Thyroid gland (tissue), 4 donors: Measurements from ENCODE around the gene RGS19. TPM values are rescaled to one million over a fixed set of nuclear protein-coding genes. Genes with fewer than 3 reads are reported as not detected.

Source experiments
- DNase-seq, 2 donors: peaks; one replicate each; pipeline ENCODE4 v3.0.0-alpha.2; 2019
- H3K27ac ChIP-seq, 3 donors: fragments of 200-600 bp; sonication (generic); 1 replicate in 2 of 3; 2 replicates in 1 of 3; pipeline ENCODE4 v1.5.1; 2016 to 2019; ENCODE audit warnings: mild to moderate bottlenecking in 1 of 3, moderate library complexity in 1 of 3
- H3K27me3 ChIP-seq: fragments of 200-600 bp; sonication (generic); one replicate; pipeline ENCODE4 v1.5.1; 2019
- H3K36me3 ChIP-seq, 2 donors: fragments of 200-600 bp; sonication (generic); one replicate each; pipeline ENCODE4 v1.5.1; 2016 to 2019
- H3K4me1 ChIP-seq, 2 donors: fragments of 200-600 bp; sonication (generic); one replicate each; pipeline ENCODE4 v1.5.1; 2017 to 2019
- H3K4me3 ChIP-seq, 3 donors: fragments of 200-600 bp; sonication (generic); replicated peaks in 1 of 3; 1 replicate in 2 of 3; 2 replicates in 1 of 3; pipeline ENCODE4 v1.5.1; 2016; ENCODE audit warnings: mild to moderate bottlenecking in 1 of 3
- H3K9me3 ChIP-seq: fragments of 200-600 bp; sonication (generic); one replicate; pipeline ENCODE4 v1.5.1; 2017
- WGBS, 2 donors: methylation state at CpG; one replicate each; pipeline ENCODE4 v1.1.5; 2017; 5-methylcytosine and 5-hydroxymethylcytosine counted together
- intact Hi-C: fragments of 100-400 bp; cut with DNase I; formaldehyde crosslinking; loops from one replicate; pipeline ENCODE4 v1.15.1; 2023
- microRNA-seq: library from miRNA; unstranded; fragments of <30 nt; microRNA quantifications from one replicate; pipeline ENCODE4, GENCODE V29; 2016
- small RNA-seq: library from RNA; depleted of rRNA; stranded (forward); fragments of <200 nt; gene quantifications from one replicate; pipeline ENCODE3, GENCODE V24; 2016
- total RNA-seq, 4 donors: library from RNA; depleted of rRNA; stranded (reverse); fragments of >200 nt; gene quantifications; one replicate each; pipeline ENCODE4 v1.2.3, GENCODE V29; 2016
- TF ChIP-seq, protein P1 (sequence below), 6 experiments: fragments of 200-600 bp in 3 of 6; fragments of 450-650 bp in 3 of 6; sonication (generic) in 3 of 6; IDR thresholded peaks; one replicate each; pipeline ENCODE4 v1.5.1; 2016 to 2019; ENCODE audit warnings: antibody characterized with exemption in 6 of 6, mild to moderate bottlenecking in 2 of 6, inconsistent platforms in 1 of 6, moderate library complexity in 1 of 6

Gene RGS19
- total RNA-seq, 4 donors from 2014 or later, result 10.5 to 17.2 (median 13.4) TPM

DNA sequence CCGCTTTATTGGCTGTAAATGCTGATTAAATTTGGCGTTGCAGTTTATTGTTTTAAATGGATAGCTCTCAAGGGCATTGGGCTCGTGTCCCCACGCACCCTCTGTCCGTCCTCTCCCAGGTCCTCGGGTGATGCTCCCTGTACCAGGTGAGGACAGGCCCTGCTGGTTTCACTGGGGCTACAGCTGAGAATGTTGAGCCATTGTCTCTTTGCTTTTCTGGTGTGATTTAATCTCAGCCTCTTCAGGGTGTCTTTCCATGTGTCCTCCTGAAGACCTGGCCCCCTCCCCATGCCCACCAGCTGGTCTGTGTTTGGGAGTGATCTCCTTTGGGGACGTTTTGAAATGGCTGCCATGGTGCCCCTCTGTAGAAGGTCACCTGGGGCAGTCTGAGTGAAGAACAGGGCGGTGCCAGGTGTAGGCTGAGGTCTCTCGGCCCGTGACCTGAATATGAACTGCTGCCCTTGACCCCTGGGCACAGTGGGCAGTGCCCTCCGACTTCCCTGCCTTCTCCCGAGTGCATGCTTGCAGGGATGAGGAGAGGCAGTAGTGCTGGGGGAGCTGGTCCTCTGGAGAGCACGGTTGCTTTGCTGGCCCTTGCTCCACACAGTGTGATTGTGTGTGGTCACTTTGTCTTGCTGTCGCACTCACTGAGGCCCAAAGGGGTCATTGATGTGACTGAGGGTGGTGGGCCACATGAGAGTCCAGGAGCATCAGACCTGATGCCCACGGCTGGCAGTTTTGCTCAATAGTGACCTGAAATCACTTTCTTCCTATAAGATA lies 55.8 kb downstream of the RGS19 start:
- H3K4me3 ChIP-seq, result no peak overlapping the region

More for the DNA sequence above, 55.8 kb downstream of the RGS19 start:
- intact Hi-C loops, result no loop called here
- H3K36me3 ChIP-seq, result peaks cover 80 to 82% of the 10 kb centered on the region in 2 donors
- no peaks in the 10 kb centered on the region for H3K27me3 ChIP-seq
- no peak for DNase-seq
- TF ChIP-seq, protein P1, sequence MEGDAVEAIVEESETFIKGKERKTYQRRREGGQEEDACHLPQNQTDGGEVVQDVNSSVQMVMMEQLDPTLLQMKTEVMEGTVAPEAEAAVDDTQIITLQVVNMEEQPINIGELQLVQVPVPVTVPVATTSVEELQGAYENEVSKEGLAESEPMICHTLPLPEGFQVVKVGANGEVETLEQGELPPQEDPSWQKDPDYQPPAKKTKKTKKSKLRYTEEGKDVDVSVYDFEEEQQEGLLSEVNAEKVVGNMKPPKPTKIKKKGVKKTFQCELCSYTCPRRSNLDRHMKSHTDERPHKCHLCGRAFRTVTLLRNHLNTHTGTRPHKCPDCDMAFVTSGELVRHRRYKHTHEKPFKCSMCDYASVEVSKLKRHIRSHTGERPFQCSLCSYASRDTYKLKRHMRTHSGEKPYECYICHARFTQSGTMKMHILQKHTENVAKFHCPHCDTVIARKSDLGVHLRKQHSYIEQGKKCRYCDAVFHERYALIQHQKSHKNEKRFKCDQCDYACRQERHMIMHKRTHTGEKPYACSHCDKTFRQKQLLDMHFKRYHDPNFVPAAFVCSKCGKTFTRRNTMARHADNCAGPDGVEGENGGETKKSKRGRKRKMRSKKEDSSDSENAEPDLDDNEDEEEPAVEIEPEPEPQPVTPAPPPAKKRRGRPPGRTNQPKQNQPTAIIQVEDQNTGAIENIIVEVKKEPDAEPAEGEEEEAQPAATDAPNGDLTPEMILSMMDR (IDR thresholded peaks at IDR 0.05), result no peak
- H3K9me3 ChIP-seq, result no peaks in the 10 kb centered on the region
- H3K4me1 ChIP-seq, result no peaks in the 10 kb centered on the region
- no peak overlapping the region for H3K27ac ChIP-seq
- 88 to 96% methylated on average over 10 of the region's 15 CpGs for WGBS, 2 donors

Small RNA genes within 50 kb of the gene (microRNA-seq; reads per million reads assigned to microRNA genes)
- not detected for gene MIR6813

Small RNA genes within 50 kb of the gene (small RNA-seq; reads per million reads assigned to genes)
- not detected for gene AL355803.1
- not detected for gene MIR6813

Other genes with a start within 250 kb of the RGS19 start
- 10 to 100 TPM; 15.9 to 39.9 (median 27.7) TPM for gene ZBTB46, start 248.3 kb downstream of the RGS19 start, total RNA-seq
- gene ABHD16B, start 218.0 kb downstream of the RGS19 start, total RNA-seq, result not detected
- gene TPD52L2, start 214.2 kb downstream of the RGS19 start, total RNA-seq, result 10 to 100 TPM; 69.4 to 93.3 (median 89.6) TPM
- gene DNAJC5, start 184.4 kb downstream of the RGS19 start, total RNA-seq, result 10 to 100 TPM; 38.4 to 87.4 (median 75.1) TPM
- gene UCKL1, start 123.1 kb downstream of the RGS19 start, total RNA-seq, result 10 to 100 TPM; 21.6 to 44.3 (median 29.3) TPM
- gene ZNF512B, start 109.6 kb downstream of the RGS19 start, total RNA-seq, result 10 to 100 TPM; 13.4 to 24.8 (median 19.0) TPM
- 1 to 10 TPM; 1.1 to 6.4 (median 5.0) TPM for gene SAMD10, start 99.9 kb downstream of the RGS19 start, total RNA-seq
- 10 to 100 TPM; 62.8 to 76.2 (median 70.1) TPM for gene PRPF6, start 98.4 kb downstream of the RGS19 start, total RNA-seq
- 1 to 10 TPM in 1 of 4 donors, under 1 TPM in 3; 0.11 to 2.6 (median 0.59) TPM for gene C20orf204, start 43.3 kb downstream of the RGS19 start, total RNA-seq
- gene SOX18, start 29.9 kb downstream of the RGS19 start, total RNA-seq, result 10 to 100 TPM in 2 of 4 donors, 1 to 10 TPM in 2; 7.5 to 16.9 (median 10.6) TPM
- gene TCEA2, start 16.3 kb downstream of the RGS19 start, total RNA-seq, result 10 to 100 TPM; 20.9 to 43.1 (median 24.4) TPM
- under 1 TPM; 0.54 to 0.94 (median 0.68) TPM for gene OPRL1, start 564 bp upstream of the RGS19 start, total RNA-seq
- gene LKAAEAR1, start 4.9 kb upstream of the RGS19 start, total RNA-seq, result 1 to 10 TPM in 2 of 4 donors, not detected in 2; 1.3 to 1.7 TPM
- not detected for gene NPBWR2, start 28.0 kb upstream of the RGS19 start, total RNA-seq
- 1 to 10 TPM in 2 of 4 donors, under 1 TPM in 2; 0.42 to 1.8 (median 1.1) TPM for gene MYT1, start 84.9 kb upstream of the RGS19 start, total RNA-seq
- 100 to 1,000 TPM in 3 of 4 donors, 10 to 100 TPM in 1; 87.0 to 156 (median 124) TPM for gene PCMTD2, start 176.2 kb upstream of the RGS19 start, total RNA-seq